Left cardiac atrium (tissue), 4 donors: ENCODE results near the gene PUM1. TPM values are rescaled to one million over a fixed set of nuclear protein-coding genes. Genes with fewer than 3 reads are reported as not detected.

Experiments used
- ATAC-seq, 2 donors: fragments of 200-7000 bp; cut with Tn5 transposase; one replicate each; pipeline ENCODE4 v1.9.1; 2020; ENCODE audit warnings: mild to moderate bottlenecking in 2 of 2, moderate library complexity in 2 of 2
- DNase-seq: peaks from one replicate; pipeline ENCODE4 v3.0.0-alpha.2; 2020
- intact Hi-C, 2 donors: fragments of 100-400 bp; cut with DNase I; formaldehyde crosslinking; loops; one replicate each; pipeline versions ENCODE4 v1.14.1 to v1.15.1; 2022 to 2023
- total RNA-seq, 2 donors: library from RNA; stranded (reverse); fragmentation: NEBNext Ultra II Directional; extraction: Animal tissue kit (Norgen Biotek cat#: 25700); gene quantifications; one replicate each; pipeline ENCODE4 v1.2.1, GENCODE V29; 2021
- donor health status: DM: no; HTN: yes; CAD: no.
- donor health status: DM: no; HTN: yes; CAD: no; lungs with severe emphysema.
- donor health status: DM: yes; HTN: yes; CAD: no.
- donor health status: Dilated cardiomyopathy.

PUM1 gene
- total RNA-seq, 2 donors from 2014 or later, result 71.3 to 75.1 TPM

DNA sequence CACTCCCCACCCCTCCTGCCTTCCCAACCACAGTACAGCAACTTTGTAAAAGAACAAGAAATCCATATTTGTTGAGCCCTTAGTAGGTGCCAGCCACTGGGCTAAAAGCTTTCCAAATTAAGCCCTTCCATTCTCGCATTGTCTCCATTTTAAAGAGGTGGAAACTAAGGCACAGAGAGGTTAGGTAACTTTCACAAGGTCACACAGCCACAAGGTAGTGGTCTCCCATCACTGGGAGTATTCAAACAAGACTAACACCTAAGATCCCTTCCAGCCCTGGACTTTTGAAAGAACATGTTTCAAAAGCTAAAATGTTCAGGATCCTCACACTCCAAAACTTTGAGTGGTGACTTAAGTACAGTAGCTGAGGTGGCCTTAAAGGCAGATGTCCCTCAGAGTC lies 160.1 kb downstream of the PUM1 start:
- intact Hi-C loops, result loop anchor here in 1 of 2 donors (10.0 kb wide), 1 partner anchor 51 kb away; no protein-coding TSS in a partner anchor
- DNase-seq (no peak), ATAC-seq (no peak)

DNA sequence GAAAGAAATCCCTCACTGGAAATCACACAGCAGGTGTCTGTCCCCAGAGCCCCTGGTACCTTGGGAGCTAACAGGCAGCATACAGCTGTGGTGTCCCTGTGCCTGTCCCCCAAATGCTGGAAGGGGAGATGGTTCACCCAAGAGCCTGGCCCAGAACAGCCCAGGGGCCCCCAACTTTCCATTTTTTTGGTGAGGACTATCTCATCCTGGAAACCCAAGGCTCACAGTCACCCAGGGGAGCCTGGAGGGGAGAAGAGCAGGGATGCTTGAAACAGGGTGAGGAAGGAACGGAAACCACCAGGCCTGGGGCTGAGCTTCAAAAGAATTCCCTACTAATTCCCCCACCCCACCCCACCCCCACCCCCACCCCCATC lies 160.6 kb downstream of the PUM1 start:
- intact Hi-C loops, result loop anchor here in 1 of 2 donors (10.0 kb wide), 1 partner anchor 50 kb away; no protein-coding TSS in a partner anchor
- ATAC-seq (no peak), DNase-seq (no peak)

DNA sequence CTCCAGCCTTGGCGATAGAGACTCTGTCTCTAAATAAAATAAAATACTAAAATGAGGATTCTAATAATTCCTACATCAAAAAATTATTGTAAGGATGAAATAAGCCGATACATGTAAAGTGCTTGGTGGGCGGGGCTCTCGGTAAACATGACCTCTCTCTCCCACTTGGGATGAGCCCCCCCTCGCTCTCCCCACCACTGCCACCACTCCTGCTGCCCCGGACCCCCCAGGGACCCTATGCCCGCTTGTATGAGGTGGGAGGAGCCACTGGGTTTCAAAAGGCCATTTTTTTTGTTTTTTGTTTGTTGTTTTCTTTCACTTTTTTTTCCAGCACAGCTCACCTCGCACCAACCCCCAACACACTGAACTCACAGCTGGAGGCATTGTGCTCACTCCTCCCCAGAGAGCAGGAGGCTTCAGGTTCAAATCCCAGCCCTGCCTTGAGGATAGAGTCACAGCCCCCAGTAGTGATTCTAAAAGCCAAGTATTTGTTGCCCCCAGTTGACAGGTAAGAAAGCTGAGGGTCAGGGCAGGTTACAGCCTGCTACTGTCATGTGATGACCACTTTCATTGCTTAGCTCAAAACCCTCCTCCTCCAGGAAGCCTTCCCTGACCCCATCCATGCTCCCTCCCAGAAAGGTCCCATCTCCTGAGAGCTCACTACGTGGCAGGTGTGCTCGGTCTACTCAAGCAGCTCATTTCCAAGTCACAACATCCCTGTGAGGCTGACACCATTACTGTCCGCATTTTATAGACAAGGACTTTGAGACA lies 161.1 kb downstream of the PUM1 start:
- intact Hi-C loops, result loop anchor here in 1 of 2 donors (10.0 kb wide), 1 partner anchor 50 kb away; no protein-coding TSS in a partner anchor

DNA sequence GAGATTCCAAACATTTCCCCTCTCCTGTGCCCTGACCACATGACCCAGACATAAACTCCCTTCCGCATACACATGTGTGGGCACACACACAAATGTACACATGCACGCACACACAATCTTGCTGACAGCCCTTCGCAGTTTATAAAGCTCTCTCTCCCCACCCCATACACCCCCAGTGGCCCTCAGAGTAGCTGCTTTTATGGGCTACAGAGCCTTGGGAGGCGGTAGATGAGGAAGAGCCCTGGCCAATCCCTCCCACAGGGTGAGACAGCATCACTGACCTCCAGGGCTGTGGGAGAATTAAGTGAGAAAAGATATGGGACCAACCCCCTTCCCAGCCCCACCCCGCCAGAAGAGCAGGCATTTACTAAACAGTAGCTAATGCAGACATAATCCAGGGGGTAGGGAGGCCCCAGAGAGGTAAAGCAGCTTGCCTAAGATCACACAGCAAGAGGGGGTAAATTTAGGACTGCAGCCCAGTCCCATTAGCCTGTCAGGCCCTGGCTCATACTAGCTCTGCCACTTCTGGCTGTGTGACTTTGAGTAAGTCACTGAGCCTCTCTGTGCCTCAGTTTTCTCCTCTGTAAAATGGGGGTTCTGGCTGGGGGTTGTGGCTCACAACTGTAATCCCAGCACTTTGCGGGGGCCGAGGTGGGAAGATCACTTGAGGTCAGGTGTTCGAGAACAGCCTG lies 162.0 kb downstream of the PUM1 start:
- ATAC-seq (no peak), DNase-seq (peak; percentile 19)
- intact Hi-C loops, result loop anchor here in 1 of 2 donors (10.0 kb wide), 1 partner anchor 49 kb away; no protein-coding TSS in a partner anchor

More for the DNA sequence above, 161.1 kb downstream of the PUM1 start:
- no peak for ATAC-seq
- DNase-seq, result peak; percentile 19

DNA sequence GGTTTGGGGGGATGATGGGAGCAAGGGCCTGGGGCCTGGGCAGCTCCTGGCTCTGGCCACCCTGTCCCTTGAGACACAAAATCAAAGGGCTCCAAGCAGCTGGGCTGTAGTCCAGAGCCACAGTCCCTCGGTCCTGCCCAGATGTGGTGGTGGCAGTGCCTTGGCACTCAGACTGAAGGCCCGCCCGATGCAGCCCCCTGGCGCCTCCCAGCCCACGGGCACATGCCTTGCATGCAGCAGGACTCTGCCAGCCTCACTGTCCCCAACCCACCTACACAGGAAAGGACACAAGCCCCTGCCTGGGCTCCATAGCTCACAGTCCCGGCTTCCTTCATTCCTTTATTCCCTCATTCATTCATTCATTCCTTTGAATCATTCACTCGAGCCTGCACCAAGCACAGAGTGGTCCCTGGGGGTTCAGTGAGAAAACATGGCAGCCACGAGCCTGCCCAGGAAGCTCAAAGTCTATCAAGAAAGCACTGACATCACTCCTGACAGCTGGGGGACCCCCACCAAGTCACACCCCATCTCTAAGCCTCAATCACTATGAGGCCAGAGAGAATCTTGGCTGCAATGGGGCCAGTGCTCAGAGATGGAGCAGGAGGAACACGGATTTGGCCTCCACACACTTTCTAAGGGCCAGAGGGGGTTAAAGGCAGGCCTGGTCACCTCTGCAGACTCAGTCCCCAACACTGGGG lies 162.8 kb downstream of the PUM1 start:
- ATAC-seq, result peak in 1 of 2 donors; percentile 32
- peak; percentile 28 for DNase-seq
- intact Hi-C loops, result loop anchor here in 1 of 2 donors (10.0 kb wide), 1 partner anchor 48 kb away; no protein-coding TSS in a partner anchor

DNA sequence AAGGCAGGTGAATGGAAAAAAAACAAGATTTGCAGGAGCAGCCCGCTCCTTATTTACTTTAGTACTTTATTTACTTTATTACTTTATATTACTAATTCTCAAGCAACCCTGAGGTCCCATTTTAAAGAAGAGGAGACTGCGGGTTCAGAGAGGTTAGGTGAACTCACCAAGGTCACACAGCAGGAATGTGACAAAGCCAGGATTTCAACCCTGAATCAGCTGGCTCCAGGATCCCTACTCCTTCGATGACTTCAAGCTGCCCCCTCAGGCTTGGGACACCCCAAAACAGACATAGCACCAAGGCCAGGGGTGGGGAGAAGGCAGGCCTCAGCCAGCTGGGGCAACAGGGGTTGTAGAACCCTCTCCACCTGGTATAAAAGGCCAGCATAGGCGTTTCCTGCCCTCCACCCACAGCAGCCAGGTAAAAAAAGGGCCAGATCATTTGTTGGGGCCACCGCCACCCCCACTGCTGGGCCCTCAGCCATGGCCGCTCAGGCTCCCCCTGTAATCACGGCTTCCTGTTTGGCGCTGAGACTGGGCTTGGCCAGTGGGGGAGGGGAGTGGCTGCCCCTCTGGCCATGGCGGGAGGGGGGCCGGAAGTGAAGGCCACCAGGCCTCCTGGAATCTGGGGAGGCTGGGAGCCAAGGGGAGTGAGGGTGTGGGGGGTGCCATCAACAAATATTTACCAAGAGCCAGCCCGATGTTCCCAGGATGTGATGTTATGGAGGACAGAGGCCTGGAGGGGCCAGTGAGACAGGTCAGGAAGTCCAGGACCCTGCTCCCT lies 163.5 kb downstream of the PUM1 start:
- peak; percentile 53 to 80 for ATAC-seq
- intact Hi-C loops, result loop anchor here in 1 of 2 donors (10.0 kb wide), 1 partner anchor 47 kb away; no protein-coding TSS in a partner anchor
- DNase-seq, result peak; percentile 74

DNA sequence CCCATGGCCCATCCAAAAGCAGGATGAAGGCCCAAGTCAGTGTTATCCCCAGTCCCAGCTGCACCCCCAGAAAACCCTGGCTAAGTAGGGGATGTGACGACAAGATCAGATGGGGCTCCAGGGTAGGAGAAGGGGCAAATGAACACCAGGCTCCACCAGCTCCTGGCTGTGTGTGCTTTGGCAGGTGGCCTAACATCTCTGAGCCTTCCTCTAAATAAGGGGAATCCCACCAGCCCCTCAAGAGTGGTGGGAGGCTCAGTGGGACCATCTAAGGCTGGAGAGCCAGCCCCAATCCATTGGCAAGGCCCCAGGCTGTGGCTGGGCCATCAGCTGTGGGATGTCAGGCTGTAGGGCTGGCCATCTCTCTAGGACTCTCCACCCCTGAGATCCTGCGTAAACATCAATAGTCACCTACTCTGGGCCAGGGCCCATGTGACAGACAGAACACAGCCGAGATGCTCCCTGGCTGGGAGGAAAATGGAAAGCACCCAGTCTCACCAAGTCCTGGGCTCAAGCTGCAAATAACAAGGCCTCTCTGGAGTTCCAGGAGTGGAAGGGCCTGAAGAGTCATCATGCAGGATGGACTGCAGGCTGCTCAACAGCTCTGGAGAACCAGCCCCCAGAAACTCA lies 164.5 kb downstream of the PUM1 start:
- ATAC-seq, result no peak
- intact Hi-C loops, result loop anchor here in 1 of 2 donors (10.0 kb wide), 1 partner anchor 46 kb away; no protein-coding TSS in a partner anchor
- no peak for DNase-seq

DNA sequence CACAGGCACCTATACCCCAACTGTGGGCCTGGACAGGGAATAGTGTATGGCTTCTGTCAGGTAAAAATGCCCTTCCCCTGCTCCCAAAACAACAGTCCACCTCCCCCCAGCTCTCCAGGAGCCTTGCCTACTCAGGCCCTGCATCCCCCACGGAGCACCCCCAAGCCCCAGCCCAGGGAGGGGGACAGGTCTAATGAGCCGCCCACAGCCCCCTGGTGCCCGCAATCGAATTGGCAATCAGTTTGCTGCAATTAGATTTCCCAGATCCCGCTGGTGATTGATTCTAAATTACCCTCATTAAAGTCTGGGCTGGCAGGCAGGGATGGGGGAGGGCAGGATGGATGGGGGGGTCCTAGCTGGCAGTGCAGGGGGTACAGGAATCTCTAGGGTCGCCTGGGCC lies 165.0 kb downstream of the PUM1 start:
- DNase-seq (no peak), ATAC-seq (no peak)
- intact Hi-C loops, result loop anchor here in 1 of 2 donors (10.0 kb wide), 1 partner anchor 46 kb away; no protein-coding TSS in a partner anchor

DNA sequence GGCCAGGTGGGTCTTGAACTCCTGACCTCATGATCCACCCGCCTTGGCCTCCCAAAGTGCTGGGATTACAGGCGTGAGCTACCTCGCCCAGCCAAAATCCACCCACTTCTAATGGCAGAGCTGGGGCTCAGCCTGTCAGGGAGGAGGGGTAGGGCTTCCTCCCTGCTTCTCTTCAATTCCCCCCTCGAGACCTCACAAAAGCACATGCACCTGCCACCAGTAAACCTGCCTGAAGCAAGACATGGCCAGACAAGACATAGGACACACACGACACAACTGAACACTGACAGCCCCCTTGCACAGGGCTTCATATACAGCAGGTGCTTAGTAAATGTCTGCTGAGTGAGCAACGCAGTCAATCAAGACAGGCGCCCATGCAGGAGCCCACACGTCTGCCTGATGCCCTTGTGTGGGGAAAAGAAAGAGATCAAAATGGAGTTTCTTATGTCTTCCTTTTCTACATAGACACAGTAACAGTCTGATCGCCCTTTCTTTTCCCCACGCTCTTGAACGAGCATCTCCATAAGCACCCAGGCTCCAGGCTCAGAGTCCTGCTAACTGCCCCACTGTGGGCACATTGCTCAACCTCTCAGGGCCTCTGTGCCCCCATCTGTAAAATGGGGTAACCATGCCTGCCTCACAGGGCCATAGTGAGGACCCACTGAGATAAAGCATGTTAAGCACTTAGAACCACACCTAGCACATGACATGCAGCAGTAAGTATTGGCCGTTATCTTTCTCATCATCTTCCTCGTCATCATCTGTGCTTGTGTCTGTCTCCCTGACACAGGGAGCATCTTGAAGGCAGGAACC lies 165.7 kb downstream of the PUM1 start:
- intact Hi-C loops, result loop anchor here in 1 of 2 donors (10.0 kb wide), 1 partner anchor 45 kb away; no protein-coding TSS in a partner anchor
- DNase-seq, result no peak

DNA sequence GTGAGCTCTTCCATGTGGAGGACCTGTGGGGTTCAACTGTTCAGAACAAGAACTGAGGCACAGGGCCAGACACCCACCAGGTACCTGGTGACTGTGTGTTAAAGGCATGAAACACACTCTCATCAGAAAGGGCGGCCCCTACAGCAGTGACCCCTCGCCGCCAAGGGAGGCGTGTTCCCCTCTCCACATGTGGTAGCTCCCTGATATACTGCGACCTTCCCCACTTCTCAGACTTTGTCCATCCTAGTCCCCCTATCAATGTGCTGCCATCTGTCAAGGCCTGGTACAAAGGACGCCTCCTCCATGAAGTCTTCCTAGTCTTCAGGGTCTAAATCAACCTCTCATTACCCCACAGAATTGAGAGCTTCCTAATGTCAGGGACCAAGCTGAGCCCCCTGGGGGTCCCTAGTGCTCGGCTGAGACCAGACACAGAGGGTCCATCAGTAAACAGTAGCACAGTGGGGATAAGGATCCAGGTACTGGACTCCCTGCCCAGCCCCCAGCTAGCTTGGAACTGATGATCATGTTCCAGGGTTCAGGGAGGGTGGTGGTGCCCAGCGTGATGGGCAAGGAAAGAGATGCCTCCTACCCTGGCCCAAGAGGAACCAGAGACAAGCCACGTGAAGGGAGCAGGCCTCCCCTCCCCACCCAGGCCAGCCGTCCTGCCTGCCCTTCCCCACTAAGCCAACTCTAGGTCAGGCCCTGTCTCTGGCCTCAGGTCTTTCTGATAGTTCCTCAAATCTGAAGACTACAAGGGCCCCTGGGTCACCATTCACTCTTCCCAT lies 167.3 kb downstream of the PUM1 start:
- no peak for ATAC-seq
- no peak for DNase-seq
- intact Hi-C loops, result no loop called here

More for the DNA sequence above, 165.7 kb downstream of the PUM1 start:
- ATAC-seq, result no peak

DNA sequence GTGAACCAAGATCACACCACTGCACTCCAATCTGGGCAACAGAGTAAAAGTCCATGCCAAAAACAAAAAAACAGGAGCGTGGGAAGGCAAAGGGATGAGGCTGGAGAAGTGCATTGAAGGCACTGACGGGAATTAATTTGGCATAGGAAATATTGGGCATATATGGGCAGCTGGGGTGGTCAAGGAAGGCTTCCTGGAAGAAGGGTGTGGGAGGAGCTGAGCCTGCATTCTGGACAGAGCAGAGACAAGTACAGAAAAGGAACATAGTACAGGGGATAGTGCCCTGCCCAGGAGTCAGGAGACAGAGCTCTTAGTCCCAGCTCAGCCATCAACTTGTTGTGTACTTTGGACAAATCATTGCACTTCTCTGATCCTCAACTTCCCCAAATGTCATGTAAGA lies 168.6 kb downstream of the PUM1 start:
- DNase-seq (no peak), ATAC-seq (no peak)
- intact Hi-C loops, result no loop called here

DNA sequence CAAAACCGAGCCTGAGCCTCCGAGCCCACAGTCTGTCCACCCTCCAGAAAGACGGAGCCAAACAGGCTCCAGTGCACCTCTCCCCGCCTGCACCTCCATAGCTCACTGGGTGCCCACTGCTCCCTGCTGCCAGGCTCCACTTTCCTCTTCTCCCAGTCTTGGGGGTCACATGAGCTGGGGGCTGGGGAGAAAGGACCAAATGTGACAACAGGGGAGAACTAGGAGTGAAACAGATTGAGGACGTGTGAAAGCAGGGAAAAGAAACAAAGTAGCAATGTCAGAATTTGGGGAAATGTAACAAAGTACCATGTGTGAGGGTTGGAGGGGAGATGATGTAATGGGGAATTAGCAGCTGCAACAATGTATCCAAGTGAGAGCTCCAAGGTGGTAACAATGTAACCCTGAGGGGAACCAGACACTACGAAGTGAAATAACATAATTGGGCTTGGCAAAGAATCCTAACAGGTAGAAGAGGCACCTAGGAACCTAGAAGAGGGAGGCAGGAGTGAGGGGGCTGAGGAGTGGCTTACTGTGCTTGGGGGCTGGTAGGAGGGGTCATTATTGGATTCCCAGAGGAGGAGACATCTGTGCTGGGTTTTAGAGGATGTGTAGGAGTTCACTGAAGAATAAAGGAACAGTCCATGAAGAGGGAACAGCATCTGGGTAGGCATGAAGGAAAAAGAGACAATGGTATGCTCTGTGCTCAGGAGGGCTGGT lies 169.4 kb downstream of the PUM1 start:
- DNase-seq (no peak), ATAC-seq (no peak)
- intact Hi-C loops, result no loop called here

DNA sequence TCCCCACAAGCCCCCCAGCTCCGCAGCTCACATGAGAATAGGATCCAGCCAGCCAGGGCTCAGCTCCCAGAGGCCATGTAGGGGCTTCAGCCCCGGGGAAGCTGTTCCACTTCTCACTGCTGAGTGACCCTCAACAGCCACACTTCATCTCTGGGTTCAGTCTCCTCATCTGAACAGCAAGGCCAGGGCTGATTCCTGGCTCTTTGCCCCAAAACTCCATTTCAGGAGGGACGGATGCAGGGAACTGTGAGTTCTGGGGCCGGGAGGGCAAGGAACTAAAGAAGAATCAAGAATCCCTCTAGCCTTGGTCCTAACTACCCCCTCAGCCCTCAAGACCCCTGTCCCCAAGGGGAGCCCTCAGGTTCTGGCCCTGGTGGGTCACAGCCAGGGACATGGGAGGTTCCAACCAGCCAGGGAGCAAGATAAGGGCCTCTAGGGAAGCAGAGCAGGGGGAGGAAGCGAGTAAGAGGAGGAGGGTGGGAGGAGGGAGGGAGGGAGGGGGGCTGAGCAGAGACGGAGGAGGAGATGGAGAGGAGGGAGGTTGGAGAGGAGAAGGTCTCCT lies 170.1 kb downstream of the PUM1 start:
- ATAC-seq (peak in 1 of 2 donors; percentile 14), DNase-seq (no peak)
- intact Hi-C loops, result no loop called here

DNA sequence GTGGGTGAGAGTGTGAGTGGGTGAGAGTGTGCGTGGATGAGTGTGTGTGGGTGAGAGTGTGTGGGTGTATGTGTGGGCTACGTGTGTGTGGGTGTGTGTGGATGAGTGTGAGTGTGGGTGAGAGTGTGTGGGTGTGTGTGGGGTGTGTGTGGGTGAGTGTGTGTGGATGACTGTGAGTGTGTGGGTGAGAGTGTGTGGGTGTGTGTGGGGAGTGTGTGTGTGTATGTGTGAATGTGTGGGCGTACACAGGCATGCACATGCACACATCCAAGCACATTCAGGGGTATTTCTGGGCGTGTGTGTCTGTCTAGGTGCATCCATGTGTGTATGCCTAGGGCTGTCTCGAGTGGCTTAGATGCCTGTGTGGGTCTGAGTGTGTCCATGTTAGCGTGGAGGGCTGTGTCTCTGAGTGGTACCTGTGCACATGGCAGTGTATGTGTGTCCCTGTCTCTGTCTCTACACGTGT lies 171.0 kb downstream of the PUM1 start:
- ATAC-seq (no peak), DNase-seq (no peak)
- intact Hi-C loops, result no loop called here

DNA sequence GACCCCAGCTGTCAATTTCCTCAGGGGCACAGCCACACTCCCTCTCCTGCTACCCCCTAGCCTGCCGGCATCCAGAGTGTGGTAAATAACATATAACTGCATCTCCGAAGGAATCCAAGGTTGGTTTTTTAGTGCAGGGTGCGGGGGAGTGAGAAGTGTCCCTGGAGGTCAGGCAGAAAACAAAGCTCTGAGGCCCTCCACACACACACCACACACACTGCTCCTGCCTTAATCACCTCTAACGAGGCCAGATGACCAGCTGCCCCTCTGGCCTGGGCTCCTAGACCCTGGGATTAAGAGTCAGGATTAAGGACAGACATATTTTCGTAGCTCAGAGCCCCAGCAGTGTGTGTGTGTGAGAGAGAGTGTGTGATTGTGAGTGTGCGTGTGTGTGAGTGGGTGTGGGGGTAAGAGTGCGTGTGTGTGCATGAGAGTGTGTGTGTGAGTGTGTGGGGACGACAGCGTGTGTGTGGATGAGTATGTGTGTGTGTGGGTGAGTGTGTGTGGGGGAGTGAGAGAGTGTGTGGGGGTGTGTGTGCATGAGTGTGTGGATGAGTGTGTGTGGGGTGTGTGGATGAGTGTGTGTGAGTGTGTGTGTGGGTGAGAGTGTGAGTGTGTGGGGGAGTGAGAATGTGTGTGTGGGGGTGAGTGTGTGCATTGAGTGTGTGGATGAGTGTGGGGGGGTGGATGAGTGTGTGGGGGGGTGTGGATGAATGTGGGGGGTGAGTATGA lies 171.6 kb downstream of the PUM1 start:
- DNase-seq (no peak), ATAC-seq (no peak)
- intact Hi-C loops, result no loop called here
